ENCODE results near the gene ZNF565.
"Not testable (repeated sequence)": the region's sequence is repeated elsewhere in the genome, so short reads cannot be mapped to it uniquely, and the experiment has no call there.

The ZNF565 gene

DNA sequence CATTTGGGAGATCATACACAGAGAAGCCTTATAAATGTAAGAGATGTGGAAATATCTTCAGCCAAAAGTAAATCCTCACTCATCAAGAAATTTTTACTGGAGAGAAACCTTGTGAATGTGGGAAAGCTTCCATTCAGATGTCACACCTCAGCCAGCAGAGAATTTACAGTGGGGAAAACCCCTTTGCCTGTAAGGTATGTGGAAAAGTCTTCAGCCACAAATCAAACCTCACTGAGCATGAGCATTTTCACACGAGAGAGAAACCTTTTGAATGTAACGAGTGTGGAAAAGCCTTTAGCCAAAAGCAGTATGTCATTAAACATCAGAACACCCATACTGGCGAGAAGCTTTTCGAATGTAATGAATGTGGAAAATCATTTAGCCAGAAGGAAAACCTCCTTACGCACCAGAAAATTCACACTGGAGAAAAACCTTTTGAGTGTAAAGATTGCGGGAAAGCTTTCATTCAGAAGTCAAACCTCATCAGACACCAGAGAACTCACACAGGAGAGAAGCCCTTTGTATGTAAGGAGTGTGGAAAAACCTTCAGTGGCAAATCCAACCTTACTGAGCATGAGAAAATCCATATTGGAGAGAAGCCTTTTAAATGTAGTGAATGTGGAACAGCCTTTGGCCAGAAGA lies 22.0 kb upstream of the ZNF565 start:
- no peak for TF ChIP-seq CTCF (IDR thresholded peaks at IDR 0.05; ENCODE audit: low read depth, low read length, missing control alignments)
- DNase-seq (ENCODE audit: low read depth), result no peak
- no peak overlapping the region for H3K4me3 ChIP-seq (ENCODE audit: low read depth, low read length)

- DNase-seq (ENCODE audit: low read depth); H3K4me3 ChIP-seq (ENCODE audit: low read depth, low read length): not testable (repeated sequence)
These were observed 19.2 kb upstream of the ZNF565 start for GRCh38 chr19:36233626-36234025.

DNA sequence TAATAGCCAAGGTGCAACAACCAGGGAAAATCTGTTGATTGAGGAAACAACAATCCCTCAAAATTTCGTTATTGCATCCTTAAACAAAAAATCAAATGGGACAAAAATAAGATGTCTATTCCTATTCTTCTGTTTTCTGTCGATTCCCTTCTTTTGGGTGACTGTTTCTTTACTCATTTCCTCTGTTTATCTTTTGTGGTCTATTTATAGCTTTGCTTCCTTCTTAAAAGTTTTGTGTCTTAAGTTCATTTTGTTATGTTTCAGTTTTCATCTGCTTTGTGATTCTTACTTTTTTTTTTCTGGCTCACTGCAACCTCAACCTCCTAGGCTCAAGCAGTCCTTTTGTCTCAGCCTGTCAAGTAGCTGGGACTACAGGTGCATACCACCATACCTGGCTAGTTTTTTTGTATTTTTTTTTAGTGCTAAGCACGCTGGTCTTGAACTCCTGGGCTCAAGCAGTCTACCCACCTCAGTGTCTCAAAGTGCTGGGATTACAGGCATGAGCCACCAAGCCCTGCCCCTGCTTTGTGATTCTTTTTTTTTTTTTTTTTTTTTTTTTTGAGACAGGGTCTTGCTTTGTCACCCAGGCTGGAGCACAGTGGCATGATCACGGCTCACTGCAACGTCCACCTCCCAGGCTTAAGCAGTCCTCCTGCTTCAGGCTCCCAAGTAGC lies 10.9 kb upstream of the ZNF565 start:
- H3K4me3 ChIP-seq (ENCODE audit: low read depth, low read length), result no peak overlapping the region
- no peak for DNase-seq (ENCODE audit: low read depth)
- no peak for TF ChIP-seq CTCF (IDR thresholded peaks at IDR 0.05; ENCODE audit: low read depth, low read length, missing control alignments)

DNA sequence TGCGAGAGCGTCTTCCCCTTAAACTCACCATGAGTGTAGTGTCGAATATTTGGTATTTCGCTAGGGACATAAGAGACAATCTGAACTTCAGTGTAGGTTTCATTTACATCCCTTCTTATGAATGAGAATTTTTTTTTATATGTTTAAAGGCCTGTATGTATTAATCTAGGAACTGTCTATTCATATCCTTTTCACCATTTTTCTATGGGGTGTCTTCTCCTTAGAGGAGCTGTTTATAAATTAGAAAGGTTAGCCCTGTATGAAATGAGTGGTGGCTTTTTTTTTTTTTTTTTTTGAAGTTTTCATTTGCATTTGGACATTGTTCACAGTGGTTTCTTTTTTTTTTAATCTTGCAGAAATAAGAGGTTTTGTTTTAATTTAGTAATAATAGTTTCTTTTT lies 8.0 kb upstream of the ZNF565 start:
- TF ChIP-seq CTCF (IDR thresholded peaks at IDR 0.05; ENCODE audit: low read depth, low read length, missing control alignments), result no peak
- H3K4me3 ChIP-seq (ENCODE audit: low read depth, low read length), result no peak overlapping the region
- DNase-seq (ENCODE audit: low read depth), result no peak

DNA sequence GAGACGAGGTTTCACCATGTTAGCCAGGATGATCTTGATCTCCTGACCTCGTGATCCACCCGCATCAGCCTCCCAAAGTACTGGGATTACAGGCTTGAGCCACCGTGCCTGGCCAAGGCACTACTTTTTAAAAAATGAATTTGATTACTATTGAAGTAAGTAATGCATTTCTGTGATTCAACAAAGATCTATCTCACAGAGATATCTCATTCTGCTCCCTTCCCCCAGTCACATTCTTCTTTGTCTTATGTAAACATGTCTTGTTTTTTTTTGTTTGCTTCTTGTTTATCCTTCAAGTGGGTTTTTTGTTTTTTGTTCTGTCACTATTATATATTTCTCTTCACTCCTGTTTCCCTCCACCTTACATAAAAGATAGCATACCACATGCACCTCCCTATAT lies 7.0 kb upstream of the ZNF565 start:
- DNase-seq (ENCODE audit: low read depth), result no peak
- TF ChIP-seq CTCF (IDR thresholded peaks at IDR 0.05; ENCODE audit: low read depth, low read length, missing control alignments), result no peak
- H3K4me3 ChIP-seq (ENCODE audit: low read depth, low read length), result no peak overlapping the region

DNA sequence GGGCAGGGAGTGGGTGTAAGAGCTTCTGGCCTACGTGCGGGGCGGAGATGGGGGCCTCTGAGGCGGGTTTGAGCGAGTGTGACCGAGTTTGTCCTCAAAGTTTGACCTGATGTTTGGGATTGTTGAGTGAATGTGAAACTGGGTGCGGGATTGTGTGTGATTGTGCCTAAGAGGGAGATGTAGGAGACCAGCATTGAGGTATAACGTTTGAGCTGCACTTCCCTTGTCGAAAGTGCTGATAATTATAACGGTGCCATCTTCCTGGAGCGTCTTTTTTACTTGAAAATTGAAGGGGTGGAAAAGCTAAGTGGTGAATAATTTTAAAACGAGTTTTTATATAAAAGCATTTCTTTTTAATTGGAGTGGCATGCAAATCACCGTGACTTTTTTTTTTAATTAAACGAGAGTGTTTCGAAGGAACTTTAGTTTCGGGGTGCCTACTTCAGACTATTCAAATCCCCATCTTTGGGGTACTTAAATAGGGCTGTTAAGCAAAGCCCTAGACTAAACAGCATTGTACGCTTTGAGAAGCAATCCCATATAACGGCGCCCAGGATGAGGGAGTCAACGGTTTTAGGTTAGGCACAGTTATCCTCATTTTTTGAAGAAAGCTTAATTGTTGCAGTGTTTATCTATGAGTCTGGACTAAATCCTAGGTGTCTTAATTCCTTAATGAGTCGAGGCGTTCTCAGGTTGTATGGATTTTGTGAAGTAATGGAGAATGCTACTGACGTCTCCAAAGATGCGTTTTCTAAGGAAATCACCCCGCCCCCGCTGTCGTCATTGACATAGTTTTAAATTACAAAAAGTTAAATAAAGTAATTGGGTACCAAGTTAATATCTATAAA lies 1.0 kb upstream of the ZNF565 start:
- peak overlapping the region; percentile 93 for H3K4me3 ChIP-seq (ENCODE audit: low read depth, low read length)
- no peak for DNase-seq (ENCODE audit: low read depth)
- TF ChIP-seq CTCF (IDR thresholded peaks at IDR 0.05; ENCODE audit: low read depth, low read length, missing control alignments), result no peak

GRCh38 chr19:36212895-36213294 lies 1.6 kb downstream of the ZNF565 start:
- H3K4me3 ChIP-seq (ENCODE audit: low read depth, low read length), result no peak overlapping the region
- TF ChIP-seq CTCF (IDR thresholded peaks at IDR 0.05; ENCODE audit: low read depth, low read length, missing control alignments), result no peak
- DNase-seq (ENCODE audit: low read depth), result no peak
